Fibroblast of the aortic adventitia (primary cell): ENCODE measurements around the gene PTPRF. TPM values are rescaled to one million over a fixed set of nuclear protein-coding genes. Genes with fewer than 3 reads are reported as not detected.

Experiments used
- DNase-seq: peaks from one replicate; pipeline ENCODE4 v3.0.0-alpha.2; 2010; ENCODE audit warnings: low read depth
- H3K4me3 ChIP-seq: 2 replicates; pipeline ENCODE4 v1.5.1; 2011; ENCODE audit warnings: low read depth, mild to moderate bottlenecking, control low read depth, low read length, moderate library complexity
- CTCF ChIP-seq: IDR thresholded peaks from 2 replicates; pipeline ENCODE4 v1.5.1; 2011; ENCODE audit warnings: mild to moderate bottlenecking, low read length, control low read depth, inconsistent platforms; ENCODE audit not compliant: insufficient read depth
- total RNA-seq: library from RNA; depleted of rRNA; stranded (reverse); fragments of >200 nt; gene quantifications from 2 replicates; pipeline ENCODE4 v1.2.3, GENCODE V29; 2012; ENCODE audit warnings: low replicate concordance

Gene PTPRF
- total RNA-seq, 1 donor, result 18.2 TPM

- no peak for TF ChIP-seq CTCF
- no peak overlapping the region for H3K4me3 ChIP-seq
- no peak for DNase-seq
These were observed 35.8 kb downstream of the PTPRF start for GRCh38 chr1:43566382-43567044.

- no peak for DNase-seq
- H3K4me3 ChIP-seq, result no peak overlapping the region
- no peak for TF ChIP-seq CTCF
These were observed 38.5 kb downstream of the PTPRF start for GRCh38 chr1:43569175-43569574.

- TF ChIP-seq CTCF, result no peak
- DNase-seq, result no peak
- no peak overlapping the region for H3K4me3 ChIP-seq
These were observed 39.6 kb downstream of the PTPRF start for GRCh38 chr1:43570277-43570676.

- no peak overlapping the region for H3K4me3 ChIP-seq
- no peak for TF ChIP-seq CTCF
- DNase-seq, result no peak
These were observed 40.0 kb downstream of the PTPRF start for GRCh38 chr1:43570715-43571114.

- no peak overlapping the region for H3K4me3 ChIP-seq
- TF ChIP-seq CTCF, result no peak
- no peak for DNase-seq
These were observed 41.4 kb downstream of the PTPRF start for GRCh38 chr1:43572084-43572483.

- TF ChIP-seq CTCF, result no peak
- no peak for DNase-seq
- no peak overlapping the region for H3K4me3 ChIP-seq
These were observed 41.9 kb downstream of the PTPRF start for GRCh38 chr1:43572538-43572937.
